HepG2 (cell line): ENCODE measurements around the gene FRMD4A. TPM values are rescaled to one million over a fixed set of nuclear protein-coding genes. Genes with fewer than 3 reads are reported as not detected.

Source experiments
- ATAC-seq: fragments of 200-7000 bp; cut with Tn5 transposase; 3 replicates; pipeline ENCODE4 v1.9.1; 2020; ENCODE audit warnings: mild to moderate bottlenecking, moderate library complexity
- BruUV-seq: library from RNA; stranded (reverse); fragments of 400-500 nt; replicated peaks from 2 replicates; lab custom pipeline; 2021; lab: Mats Ljungman, UMichigan
- CTCF ChIA-PET: fragments of 300-600 bp; formaldehyde crosslinking; extraction: SDS; loops from one replicate; lab custom pipeline; 2021; ENCODE audit warnings: low total read pairs, inconsistent platforms, low intra/inter-chr PET ratio; lab: Yijun Ruan, JAX
- POLR2A ChIA-PET: fragments of 350-600 bp; sonication (Branson Sonifier 250); formaldehyde crosslinking; loops from one replicate; lab custom pipeline; 2020; ENCODE audit warnings: antibody characterized with exemption, inconsistent platforms; lab: Yijun Ruan, JAX
- DNase-seq: peaks from one replicate; pipeline ENCODE4 v3.0.0-alpha.2; 2015; ENCODE audit warnings: low spot score
- FAIRE-seq: peaks from 3 replicates; lab custom pipeline; 2011; peaks lifted over from hg19 to GRCh38; lab: Jason Lieb, UNC
- H2AFZ ChIP-seq: one replicate; pipeline ENCODE4 v1.6.1; 2011; ENCODE audit warnings: low read length, inconsistent platforms
- H3K27ac ChIP-seq: fragments of 300-600 bp; 3 replicates; pipeline ENCODE4 v1.8.0; 2011; ENCODE audit warnings: mixed run types, mild to moderate bottlenecking, mixed read lengths, low read length, inconsistent platforms; ENCODE audit not compliant: insufficient read depth; ENCODE audit errors: extremely low read length
- H3K27me3 ChIP-seq, 2 experiments: fragments of 200-600 bp in 1 of 2; 2 replicates in 1 of 2; 3 replicates in 1 of 2; pipeline versions ENCODE4 v1.6.0 to v1.8.0; 2011; ENCODE audit warnings: low read length in 2 of 2, mild to moderate bottlenecking in 2 of 2, moderate library complexity in 2 of 2, inconsistent platforms in 1 of 2; ENCODE audit not compliant: insufficient read depth in 2 of 2, control insufficient read depth in 1 of 2
- H3K36me3 ChIP-seq, 2 experiments: fragments of 200-600 bp in 1 of 2; replicated peaks in 1 of 2; 2 replicates in 1 of 2; 3 replicates in 1 of 2; pipeline versions ENCODE4 v1.5.1 to v1.8.0; 2011; ENCODE audit warnings: low read length in 2 of 2, inconsistent platforms in 1 of 2; ENCODE audit not compliant: insufficient read depth in 2 of 2, control insufficient read depth in 1 of 2
- H3K4me1 ChIP-seq: 2 replicates; pipeline ENCODE4 v1.5.1; 2012; ENCODE audit warnings: low read length, inconsistent platforms; ENCODE audit not compliant: insufficient read depth
- H3K4me2 ChIP-seq: 2 replicates; pipeline ENCODE4 v1.6.0; 2011; ENCODE audit warnings: low read depth, low read length, inconsistent platforms
- H3K4me3 ChIP-seq, 3 experiments: fragments of 200-600 bp in 1 of 3; sonication (generic), shearing (Covaris generic) in 1 of 3; replicated peaks in 1 of 3; 2 replicates each; pipeline ENCODE4 v1.5.1; 2011 to 2016; ENCODE audit warnings: low read length in 3 of 3, inconsistent platforms in 2 of 3, low read depth in 2 of 3, mild to moderate bottlenecking in 2 of 3, control low read depth in 1 of 3, mixed read lengths in 1 of 3; ENCODE audit not compliant: insufficient read depth in 1 of 3
- H3K79me2 ChIP-seq: one replicate; pipeline ENCODE4 v1.6.1; 2011; ENCODE audit warnings: low read length, inconsistent platforms; ENCODE audit not compliant: insufficient read depth
- H3K9ac ChIP-seq: 2 replicates; pipeline ENCODE4 v1.6.0; 2011; ENCODE audit warnings: mild to moderate bottlenecking, low read depth, low read length, inconsistent platforms; ENCODE audit not compliant: insufficient read depth
- H3K9me3 ChIP-seq: 2 replicates; pipeline ENCODE4 v1.5.1; 2012; ENCODE audit warnings: mild to moderate bottlenecking, low read length
- H4K20me1 ChIP-seq: 2 replicates; pipeline ENCODE4 v1.6.0; 2011; ENCODE audit warnings: inconsistent platforms, mild to moderate bottlenecking, low read length, moderate library complexity; ENCODE audit not compliant: insufficient read depth
- AGO2 ChIP-seq: fragments of 200-400 bp; formaldehyde crosslinking; optimal IDR thresholded peaks from 2 replicates; pipeline ENCODE3; 2017; ENCODE audit warnings: mild to moderate bottlenecking, low read depth, low read length, moderate library complexity
- CAMTA2 ChIP-seq: sonication (generic); formaldehyde crosslinking; IDR thresholded peaks from 2 replicates; pipeline ENCODE4 v1.4.0; 2020; ENCODE audit warnings: mild to moderate bottlenecking, missing genetic modification reagents, borderline replicate concordance
- IKZF4 ChIP-seq: sonication (generic); formaldehyde crosslinking; IDR thresholded peaks from 2 replicates; pipeline ENCODE4 v1.5.1; 2020; ENCODE audit warnings: borderline replicate concordance, mild to moderate bottlenecking, low read depth, missing genetic modification reagents; ENCODE audit errors: not compliant biosample characterization
- MLLT10 ChIP-seq: sonication (generic); formaldehyde crosslinking; IDR thresholded peaks from 2 replicates; pipeline ENCODE4 v1.4.0; 2020; ENCODE audit warnings: missing genetic modification reagents
- NBN ChIP-seq: fragments of 450-650 bp; conservative IDR thresholded peaks from 2 replicates; pipeline ENCODE4 v1.6.1; 2017
- NR2F2 ChIP-seq: IDR thresholded peaks from 2 replicates; pipeline ENCODE4 v1.6.1; 2012; ENCODE audit warnings: low read depth, inconsistent platforms, borderline replicate concordance
- RELA ChIP-seq: sonication (generic); formaldehyde crosslinking; IDR thresholded peaks from 2 replicates; pipeline ENCODE4 v1.4.0; 2020; ENCODE audit warnings: missing genetic modification reagents
- TARDBP ChIP-seq: sonication (generic); formaldehyde crosslinking; IDR thresholded peaks from 2 replicates; pipeline ENCODE4 v1.8.0; 2022; ENCODE audit warnings: mild to moderate bottlenecking, missing genetic modification reagents
- ZNF232 ChIP-seq: sonication (generic); formaldehyde crosslinking; IDR thresholded peaks from 2 replicates; pipeline ENCODE4 v1.4.0; 2020; ENCODE audit warnings: missing genetic modification reagents, borderline replicate concordance
- ZNF331 ChIP-seq: sonication (generic); formaldehyde crosslinking; IDR thresholded peaks from 2 replicates; pipeline ENCODE4 v1.4.0; 2020; ENCODE audit warnings: missing genetic modification reagents
- ZNF530 ChIP-seq: sonication (generic); formaldehyde crosslinking; IDR thresholded peaks from 2 replicates; pipeline ENCODE4 v1.5.0; 2020; ENCODE audit warnings: low read depth, mild to moderate bottlenecking, missing genetic modification reagents
- ZNF724P ChIP-seq: sonication (generic); formaldehyde crosslinking; IDR thresholded peaks from 2 replicates; pipeline ENCODE4 v1.8.0; 2022; ENCODE audit warnings: missing genetic modification reagents, borderline replicate concordance
- ZNF878 ChIP-seq: sonication (generic); formaldehyde crosslinking; IDR thresholded peaks from 2 replicates; pipeline ENCODE4 v1.8.1; 2023; ENCODE audit warnings: mild to moderate bottlenecking, missing genetic modification reagents, moderate library complexity
- WGBS: methylation state at CpG from one replicate; pipeline ENCODE4 v1.1.6; 2017; ENCODE audit warnings: low lambda C conversion rate; 5-methylcytosine and 5-hydroxymethylcytosine counted together
- in situ Hi-C: cut with HindIII; loops from 2 replicates; pipeline ENCODE4 v1.10.0; 2017; ENCODE audit warnings: low pct_unique_long_range_greater_than_20kb; ENCODE audit not compliant: extremely low pct_ligation_motif_present
- intact Hi-C: fragments of 100-400 bp; cut with micrococcal nuclease; formaldehyde crosslinking; loops from one replicate; pipeline ENCODE4 v1.10.0; 2022; ENCODE audit not compliant: unreplicated experiment
- polyA plus RNA-seq, 8 experiments: library from polyadenylated mRNA; depleted of rRNA in 3 of 8; stranded (reverse) in 7 of 8; unstranded in 1 of 8; fragments of >200 nt; fragmentation: Illumina TruSeq in 4 of 8; extraction: Trizol in 4 of 8; gene quantifications; 2 replicates each; pipeline versions ENCODE4 v1.2.1 to v1.2.3, GENCODE V29; 2011 to 2016; ENCODE audit warnings: low read depth in 4 of 8, missing spikeins in 1 of 8, mixed read lengths in 1 of 8; ENCODE audit not compliant: insufficient read depth in 1 of 8
- total RNA-seq, 5 experiments: library from RNA; depleted of rRNA; stranded (reverse); fragments of >200 nt; fragmentation: Illumina TruSeq; extraction: Trizol; gene quantifications; 2 replicates each; pipeline ENCODE4 v1.2.3, GENCODE V29; 2016; ENCODE audit warnings: low read depth in 1 of 5
- TF ChIP-seq, protein P1 (sequence below): sonication (generic); formaldehyde crosslinking; IDR thresholded peaks from 2 replicates; pipeline ENCODE4 v1.4.0; 2020; ENCODE audit warnings: low read depth, missing genetic modification reagents
- TF ChIP-seq, protein P2 (sequence below): sonication (generic); formaldehyde crosslinking; IDR thresholded peaks from 2 replicates; pipeline ENCODE4 v1.4.0; 2020; ENCODE audit warnings: missing genetic modification reagents
- TF ChIP-seq, protein P3 (sequence below): sonication (generic); formaldehyde crosslinking; conservative IDR thresholded peaks from 2 replicates; pipeline ENCODE4 v1.8.0; 2022; ENCODE audit warnings: mild to moderate bottlenecking, moderate library complexity, missing genetic modification reagents

Gene FRMD4A
- total and polyA plus RNA-seq, 2 of the 13 experiments (the other 11 are each of a cell fraction or from before 2014, with no cell fraction given), result 0.09 to 0.26 TPM

DNA sequence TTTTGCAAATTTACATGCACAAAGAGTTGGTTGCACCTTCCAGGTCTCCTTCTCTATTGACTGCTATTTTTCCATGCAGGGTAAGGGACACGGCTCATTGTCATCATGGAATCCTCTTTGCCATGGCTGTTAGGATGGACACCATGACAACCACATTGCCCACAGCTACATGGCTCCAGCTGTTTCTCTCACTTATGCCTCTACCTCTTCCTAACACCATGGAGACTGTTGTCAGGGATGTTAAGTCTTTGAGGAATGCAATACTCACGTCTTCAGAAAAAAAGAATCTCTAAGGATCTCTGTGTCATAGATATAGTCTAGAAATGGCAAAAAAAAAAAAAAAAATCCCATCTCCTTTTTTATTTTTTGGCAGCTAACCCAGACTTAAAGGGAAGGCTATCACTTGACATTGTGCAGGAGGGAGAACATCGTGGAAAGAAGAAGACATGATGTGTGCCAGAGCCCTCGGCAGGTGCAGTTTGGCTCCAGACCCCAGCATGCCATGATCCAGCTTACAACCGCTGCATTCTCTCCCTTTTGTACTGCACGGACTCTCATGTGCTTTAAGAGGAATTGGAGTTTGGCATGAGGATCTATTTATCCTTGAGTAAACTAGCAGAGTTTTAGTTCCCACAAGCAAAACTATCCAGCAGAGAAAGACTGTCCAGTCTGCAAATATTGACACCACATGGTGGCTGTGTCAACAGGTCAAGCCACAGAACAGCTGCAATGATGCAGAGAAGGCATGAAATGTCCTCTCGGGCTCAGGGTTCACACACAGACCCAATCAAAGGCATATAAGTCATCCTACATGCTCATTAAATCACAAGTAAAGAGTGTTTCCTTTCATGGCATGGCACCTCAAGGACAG lies 70.8 kb downstream of the FRMD4A start (continued):
- TF ChIP-seq, protein P1, sequence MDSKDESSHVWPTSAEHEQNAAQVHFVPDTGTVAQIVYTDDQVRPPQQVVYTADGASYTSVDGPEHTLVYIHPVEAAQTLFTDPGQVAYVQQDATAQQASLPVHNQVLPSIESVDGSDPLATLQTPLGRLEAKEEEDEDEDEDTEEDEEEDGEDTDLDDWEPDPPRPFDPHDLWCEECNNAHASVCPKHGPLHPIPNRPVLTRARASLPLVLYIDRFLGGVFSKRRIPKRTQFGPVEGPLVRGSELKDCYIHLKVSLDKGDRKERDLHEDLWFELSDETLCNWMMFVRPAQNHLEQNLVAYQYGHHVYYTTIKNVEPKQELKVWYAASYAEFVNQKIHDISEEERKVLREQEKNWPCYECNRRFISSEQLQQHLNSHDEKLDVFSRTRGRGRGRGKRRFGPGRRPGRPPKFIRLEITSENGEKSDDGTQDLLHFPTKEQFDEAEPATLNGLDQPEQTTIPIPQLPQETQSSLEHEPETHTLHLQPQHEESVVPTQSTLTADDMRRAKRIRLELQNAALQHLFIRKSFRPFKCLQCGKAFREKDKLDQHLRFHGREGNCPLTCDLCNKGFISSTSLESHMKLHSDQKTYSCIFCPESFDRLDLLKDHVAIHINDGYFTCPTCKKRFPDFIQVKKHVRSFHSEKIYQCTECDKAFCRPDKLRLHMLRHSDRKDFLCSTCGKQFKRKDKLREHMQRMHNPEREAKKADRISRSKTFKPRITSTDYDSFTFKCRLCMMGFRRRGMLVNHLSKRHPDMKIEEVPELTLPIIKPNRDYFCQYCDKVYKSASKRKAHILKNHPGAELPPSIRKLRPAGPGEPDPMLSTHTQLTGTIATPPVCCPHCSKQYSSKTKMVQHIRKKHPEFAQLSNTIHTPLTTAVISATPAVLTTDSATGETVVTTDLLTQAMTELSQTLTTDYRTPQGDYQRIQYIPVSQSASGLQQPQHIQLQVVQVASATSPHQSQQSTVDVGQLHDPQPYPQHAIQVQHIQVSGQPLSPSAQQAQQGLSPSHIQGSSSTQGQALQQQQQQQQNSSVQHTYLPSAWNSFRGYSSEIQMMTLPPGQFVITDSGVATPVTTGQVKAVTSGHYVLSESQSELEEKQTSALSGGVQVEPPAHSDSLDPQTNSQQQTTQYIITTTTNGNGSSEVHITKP (CRISPR knock-in tag), result no peak
- TF ChIP-seq ZNF724P, result no peak
- TF ChIP-seq IKZF4 (CRISPR knock-in tag), result no peak
- TF ChIP-seq, all 625 proteins: peak for 109

DNA sequence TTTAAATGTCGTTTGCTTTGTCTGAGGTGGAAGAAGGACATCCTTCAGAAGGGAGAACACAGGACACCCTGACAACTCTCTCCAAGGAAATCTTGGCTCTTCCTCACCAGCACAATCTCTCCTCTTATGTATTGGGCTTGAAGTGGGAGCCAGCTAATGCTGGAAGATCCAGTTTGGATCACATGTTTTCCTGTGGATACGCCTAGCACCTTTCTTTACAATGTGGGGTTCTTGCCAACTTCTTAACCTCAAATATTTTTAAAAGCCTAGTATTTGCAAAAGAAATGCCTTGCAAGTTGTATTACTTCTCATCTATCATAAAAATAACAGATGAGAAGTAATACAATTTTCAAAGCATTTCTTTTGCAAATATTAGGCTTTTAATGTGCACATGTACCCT lies 76.4 kb downstream of the FRMD4A start:
- no peak for DNase-seq
- intact Hi-C loops, result no loop called here
- BruUV-seq, result no TSS peak
- H3K79me2 ChIP-seq, result no peaks in the 10 kb centered on the region
- no peaks in the 10 kb centered on the region for H4K20me1 ChIP-seq
- H3K9me3 ChIP-seq, result no peaks in the 10 kb centered on the region; the same call in 1 of the 2 replicates
- FAIRE-seq, result no peak
- no peak overlapping the region for H3K4me3 ChIP-seq
- no peaks in the 10 kb centered on the region for H3K4me1 ChIP-seq
- WGBS, result 15% methylated on average over 2 of the region's 2 CpGs
- H3K4me2 ChIP-seq, result no peak overlapping the region
- CTCF ChIA-PET, result no interaction called here
- in situ Hi-C loops, result no loop called here
- no peak overlapping the region for H3K9ac ChIP-seq
- H3K27me3 ChIP-seq, result no peaks in the 10 kb centered on the region; a peak in 1 of 5 replicates
- no peaks in the 10 kb centered on the region for H3K36me3 ChIP-seq
- no peak overlapping the region for H2AFZ ChIP-seq
- no peak overlapping the region for H3K27ac ChIP-seq
- POLR2A ChIA-PET, result no interaction called here
- no peak for ATAC-seq
- TF ChIP-seq ZNF878, result no peak
- TF ChIP-seq RELA (CRISPR knock-in tag), result no peak
- no peak for TF ChIP-seq MLLT10 (CRISPR knock-in tag)
- no peak for TF ChIP-seq NR2F2
- TF ChIP-seq AGO2, result no peak
- TF ChIP-seq, protein P2, sequence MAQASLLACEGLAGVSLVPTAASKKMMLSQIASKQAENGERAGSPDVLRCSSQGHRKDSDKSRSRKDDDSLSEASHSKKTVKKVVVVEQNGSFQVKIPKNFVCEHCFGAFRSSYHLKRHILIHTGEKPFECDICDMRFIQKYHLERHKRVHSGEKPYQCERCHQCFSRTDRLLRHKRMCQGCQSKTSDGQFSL (CRISPR knock-in tag), result no peak
- TF ChIP-seq NBN, result no peak
- TF ChIP-seq ZNF331, result no peak
- no peak for TF ChIP-seq TARDBP (CRISPR knock-in tag)
- TF ChIP-seq ZNF530 (CRISPR knock-in tag), result no peak
- TF ChIP-seq ZNF232, result no peak
- TF ChIP-seq CAMTA2, result no peak
- TF ChIP-seq, protein P3, sequence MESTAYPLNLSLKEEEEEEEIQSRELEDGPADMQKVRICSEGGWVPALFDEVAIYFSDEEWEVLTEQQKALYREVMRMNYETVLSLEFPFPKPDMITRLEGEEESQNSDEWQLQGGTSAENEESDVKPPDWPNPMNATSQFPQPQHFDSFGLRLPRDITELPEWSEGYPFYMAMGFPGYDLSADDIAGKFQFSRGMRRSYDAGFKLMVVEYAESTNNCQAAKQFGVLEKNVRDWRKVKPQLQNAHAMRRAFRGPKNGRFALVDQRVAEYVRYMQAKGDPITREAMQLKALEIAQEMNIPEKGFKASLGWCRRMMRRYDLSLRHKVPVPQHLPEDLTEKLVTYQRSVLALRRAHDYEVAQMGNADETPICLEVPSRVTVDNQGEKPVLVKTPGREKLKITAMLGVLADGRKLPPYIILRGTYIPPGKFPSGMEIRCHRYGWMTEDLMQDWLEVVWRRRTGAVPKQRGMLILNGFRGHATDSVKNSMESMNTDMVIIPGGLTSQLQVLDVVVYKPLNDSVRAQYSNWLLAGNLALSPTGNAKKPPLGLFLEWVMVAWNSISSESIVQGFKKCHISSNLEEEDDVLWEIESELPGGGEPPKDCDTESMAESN, result no peak
